Measurements from ENCODE around the gene ELAC2. TPM values are rescaled to one million over a fixed set of nuclear protein-coding genes. Genes with fewer than 3 reads are reported as not detected.

The ELAC2 gene
- total and polyA plus RNA-seq, 2 donors (not counting 1 experiment from before 2014, with no cell fraction given), result 58.1 to 79.4 TPM

- Histone ChIP-seq H3K9ac (ENCODE audit: low read length) (no peak overlapping the region), H3K79me2 (ENCODE audit: control insufficient read depth, insufficient read depth, low read length) (no peaks in the 10 kb centered on the region), H3K27me3 (replicated peaks in 1 of 4; ENCODE audit: control extremely low read depth in 1 of 4, control insufficient read depth in 3 of 4, insufficient read depth in 4 of 4, low read length in 3 of 4) (no peaks in the 10 kb centered on the region), H3K36me3 (replicated peaks in 1 of 2; ENCODE audit: control extremely low read depth in 1 of 2, control insufficient read depth in 1 of 2, extremely low read depth in 1 of 2, insufficient read depth in 2 of 2, low read length in 1 of 2) (no peaks in the 10 kb centered on the region), H4K20me1 (ENCODE audit: control insufficient read depth, insufficient read depth, low read length, poor library complexity, severe bottlenecking) (no peaks in the 10 kb centered on the region), H3K4me1 (ENCODE audit: control insufficient read depth in 2 of 2, insufficient read depth in 2 of 2, low read length in 2 of 2) (no peaks in the 10 kb centered on the region), H2AFZ (ENCODE audit: insufficient read depth, low read depth, low read length, poor library complexity, severe bottlenecking) (no peak overlapping the region), H3K4me2 (replicated peaks; ENCODE audit: low read depth, low read length, poor library complexity, severe bottlenecking) (no peak overlapping the region), H3K27ac (ENCODE audit: low read length in 2 of 2) (no peak overlapping the region), H3K4me3 (ENCODE audit: control extremely low read depth in 1 of 5, extremely low read depth in 1 of 5, insufficient read depth in 1 of 5, low read depth in 2 of 5, low read length in 4 of 5) (no peak overlapping the region), H3K9me3 (ENCODE audit: control extremely low read depth in 1 of 3, control insufficient read depth in 2 of 3, insufficient read depth in 1 of 3, low read length in 2 of 3) (peaks cover 0 to 13% (median 0%) of the 10 kb centered on the region in 3 donors)
- Mint-ChIP-seq H3K27ac (no peak overlapping the region), H3K4me1 (no peaks in the 10 kb centered on the region), H3K4me3 (no peak overlapping the region), H3K27me3 (peaks cover 8% of the 10 kb centered on the region), H3K9me3 (ENCODE audit: insufficient read depth) (peaks cover 5% of the 10 kb centered on the region)
- ChIA-PET POLR2A (no interaction called here), CTCF (no interaction called here)
- intact Hi-C loops (cut with micrococcal nuclease), result no loop called here
- DNase-seq (no peak), ATAC-seq (ENCODE audit: low read depth) (no peak)
- no CpG with 5 or more reads among the region's 1 CpG for WGBS (ENCODE audit: insufficient coverage)
- TF ChIP-seq CTCF (IDR thresholded peaks at IDR 0.05), result no peak
- no peak for TF ChIP-seq EZH2 (IDR thresholded peaks at IDR 0.05; ENCODE audit: borderline replicate concordance, insufficient read depth, low read depth, low read length, poor library complexity, severe bottlenecking)
Measured at GRCh38 chr17:13065032-13065431, 47.2 kb upstream of the ELAC2 start.

- Mint-ChIP-seq H3K27me3 (peaks cover 19% of the 10 kb centered on the region), H3K27ac (no peak overlapping the region), H3K4me1 (no peaks in the 10 kb centered on the region), H3K9me3 (ENCODE audit: insufficient read depth) (peaks cover 2% of the 10 kb centered on the region), H3K4me3 (no peak overlapping the region)
- Histone ChIP-seq H3K27ac (ENCODE audit: low read length in 2 of 2) (no peak overlapping the region), H3K9ac (ENCODE audit: low read length) (no peak overlapping the region), H4K20me1 (ENCODE audit: control insufficient read depth, insufficient read depth, low read length, poor library complexity, severe bottlenecking) (no peaks in the 10 kb centered on the region), H3K27me3 (replicated peaks in 1 of 4; ENCODE audit: control extremely low read depth in 1 of 4, control insufficient read depth in 3 of 4, insufficient read depth in 4 of 4, low read length in 3 of 4) (no peaks in the 10 kb centered on the region), H3K79me2 (ENCODE audit: control insufficient read depth, insufficient read depth, low read length) (no peaks in the 10 kb centered on the region), H3K4me2 (replicated peaks; ENCODE audit: low read depth, low read length, poor library complexity, severe bottlenecking) (no peak overlapping the region), H3K36me3 (replicated peaks in 1 of 2; ENCODE audit: control extremely low read depth in 1 of 2, control insufficient read depth in 1 of 2, extremely low read depth in 1 of 2, insufficient read depth in 2 of 2, low read length in 1 of 2) (no peaks in the 10 kb centered on the region), H3K4me1 (ENCODE audit: control insufficient read depth in 2 of 2, insufficient read depth in 2 of 2, low read length in 2 of 2) (no peaks in the 10 kb centered on the region), H3K4me3 (ENCODE audit: control extremely low read depth in 1 of 5, extremely low read depth in 1 of 5, insufficient read depth in 1 of 5, low read depth in 2 of 5, low read length in 4 of 5) (no peak overlapping the region), H2AFZ (ENCODE audit: insufficient read depth, low read depth, low read length, poor library complexity, severe bottlenecking) (no peak overlapping the region), H3K9me3 (ENCODE audit: control extremely low read depth in 1 of 3, control insufficient read depth in 2 of 3, insufficient read depth in 1 of 3, low read length in 2 of 3) (no peaks in the 10 kb centered on the region)
- DNase-seq, result no peak
- POLR2A ChIA-PET, result no interaction called here
- ATAC-seq (ENCODE audit: low read depth), result no peak
- TF ChIP-seq CTCF (IDR thresholded peaks at IDR 0.05), result no peak
- no peak for TF ChIP-seq EZH2 (IDR thresholded peaks at IDR 0.05; ENCODE audit: borderline replicate concordance, insufficient read depth, low read depth, low read length, poor library complexity, severe bottlenecking)
- intact Hi-C loops (cut with micrococcal nuclease), result no loop called here
- CTCF ChIA-PET, result interaction anchor here (0.8 kb wide), 1 partner anchor 24 kb away, joined by 9 read pairs; no protein-coding TSS in a partner anchor
- 81% methylated on average over 3 of the region's 5 CpGs for WGBS (ENCODE audit: insufficient coverage)
Measured at GRCh38 chr17:13055131-13055530, 37.3 kb upstream of the ELAC2 start.

Measured in B cell (primary cell).